Mucosa of stomach (tissue), 1 donor: ENCODE results near the gene IKZF3.
A peak's percentile ranks its signal among the peaks of the same experiment; 100 is the strongest.
"Not testable (repeated sequence)": the region's sequence is repeated elsewhere in the genome, so short reads cannot be mapped to it uniquely, and the experiment has no call there.

ENCODE experiments used
- H3K27me3 ChIP-seq: one replicate; pipeline ENCODE4 v1.7.0; 2013; ENCODE audit warnings: mild to moderate bottlenecking, low read length; ENCODE audit not compliant: control insufficient read depth, insufficient read depth
- H3K36me3 ChIP-seq: one replicate; pipeline ENCODE4 v1.7.0; 2013; ENCODE audit warnings: low read length; ENCODE audit not compliant: control insufficient read depth, insufficient read depth
- H3K4me1 ChIP-seq: one replicate; pipeline ENCODE4 v1.7.0; 2013; ENCODE audit warnings: mild to moderate bottlenecking, low read length; ENCODE audit not compliant: control insufficient read depth, insufficient read depth
- H3K4me3 ChIP-seq: one replicate; pipeline ENCODE4 v1.7.0; 2013; ENCODE audit warnings: low read length
- H3K9ac ChIP-seq: one replicate; pipeline ENCODE4 v1.7.0; 2013; ENCODE audit warnings: mild to moderate bottlenecking, low read length, moderate library complexity
- H3K9me3 ChIP-seq: one replicate; pipeline ENCODE4 v1.7.0; 2013; ENCODE audit warnings: mild to moderate bottlenecking, low read length, moderate library complexity; ENCODE audit not compliant: control insufficient read depth
- donor health status: Pancreatic carcinoma.

The IKZF3 gene

GRCh38 chr17:39754958-39755553 is 109.1 kb downstream of the IKZF3 start:
- H3K4me1 ChIP-seq = peaks cover 23% of the 10 kb centered on the region
- H3K9ac ChIP-seq = peak overlapping the region; percentile 94

DNA sequence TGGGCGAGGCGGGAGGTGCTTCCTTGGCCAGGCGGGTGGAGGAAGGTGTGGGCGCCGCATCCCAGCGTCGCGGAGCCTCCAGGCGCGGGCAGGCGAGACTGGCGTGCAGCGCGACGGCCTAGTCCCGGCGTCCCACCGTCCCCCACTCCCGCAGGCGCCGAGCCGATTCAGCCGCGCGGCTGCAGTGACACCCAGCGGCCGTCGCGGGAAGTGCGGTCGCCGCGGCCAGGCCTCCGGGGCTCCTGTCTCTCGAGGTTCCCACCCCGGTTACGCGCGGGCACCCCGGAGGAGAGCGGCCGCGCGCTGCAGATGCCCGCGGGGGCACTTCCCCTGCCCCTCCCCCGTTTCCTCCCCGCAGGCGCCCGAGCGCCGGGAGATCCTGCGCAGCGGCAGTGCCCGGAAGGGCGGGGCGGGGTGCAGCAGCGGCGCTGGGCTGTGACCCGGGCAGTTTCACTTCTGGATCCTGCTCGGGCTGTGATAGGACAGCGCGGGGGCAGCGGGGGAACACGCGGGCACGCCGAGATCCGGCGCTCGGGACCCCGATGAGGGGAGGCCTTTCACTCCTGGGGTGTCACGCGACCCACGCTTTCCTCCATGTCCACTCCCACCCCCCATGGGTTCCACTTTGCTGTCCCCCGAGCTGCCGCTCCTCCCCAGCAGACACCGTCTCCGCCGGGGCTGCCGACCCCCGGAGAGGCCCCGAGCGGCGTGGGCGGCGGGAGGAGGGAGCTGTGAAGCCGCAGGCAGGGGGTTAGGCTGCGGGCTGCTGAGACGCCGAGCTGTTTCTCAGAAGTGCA is 109.8 kb downstream of the IKZF3 start:
- Histone ChIP-seq H3K4me3 (peak overlapping the region; percentile 32), H3K9ac (peak overlapping the region; percentile 94), H3K4me1 (peaks cover 29% of the 10 kb centered on the region), H3K27me3 (no peaks in the 10 kb centered on the region), H3K36me3 (no peaks in the 10 kb centered on the region), H3K9me3 (no peaks in the 10 kb centered on the region)

More at GRCh38 chr17:39754958-39755553, 109.1 kb downstream of the IKZF3 start:
- H3K36me3 ChIP-seq = no peaks in the 10 kb centered on the region
- H3K27me3 ChIP-seq = no peaks in the 10 kb centered on the region
- H3K9me3 ChIP-seq = no peaks in the 10 kb centered on the region
- peak overlapping the region; percentile 32 for H3K4me3 ChIP-seq

DNA sequence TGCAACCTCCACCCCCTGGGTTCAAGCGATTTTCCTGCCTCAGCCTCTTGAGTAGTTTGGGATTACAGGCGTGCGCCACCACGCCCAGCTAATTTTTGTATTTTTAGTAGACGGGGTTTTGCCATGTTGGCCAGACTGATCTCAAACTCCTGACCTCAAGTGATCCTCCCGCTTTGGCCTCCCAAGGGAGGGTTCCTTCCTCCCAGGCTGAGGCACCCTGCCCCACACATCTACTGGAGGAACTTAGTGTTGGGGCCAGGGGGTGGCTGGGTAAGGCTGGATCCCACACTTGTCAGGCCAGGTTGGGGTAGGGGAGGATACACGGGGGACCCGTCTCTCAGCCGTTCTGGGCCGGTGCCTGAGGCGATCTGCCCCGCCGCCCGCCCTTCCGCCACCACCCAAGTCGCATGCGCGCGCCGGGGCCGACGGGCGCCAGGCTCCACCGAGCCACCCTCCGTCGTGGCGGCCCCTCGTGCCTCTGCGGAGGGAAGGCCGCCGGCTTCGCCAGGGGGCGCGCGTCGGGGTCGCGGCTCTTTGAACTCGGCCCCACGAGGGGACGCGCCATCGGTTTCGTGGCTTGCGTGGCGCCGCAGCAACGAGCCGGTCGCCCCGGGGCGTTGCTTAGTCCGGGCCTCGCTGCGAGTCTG is 110.5 kb downstream of the IKZF3 start:
- Histone ChIP-seq H3K4me1 (peaks cover 29% of the 10 kb centered on the region), H3K9ac (peak overlapping the region; percentile 94), H3K27me3 (no peaks in the 10 kb centered on the region), H3K9me3 (no peaks in the 10 kb centered on the region), H3K36me3 (no peaks in the 10 kb centered on the region), H3K4me3 (peak overlapping the region; percentile 22)

DNA sequence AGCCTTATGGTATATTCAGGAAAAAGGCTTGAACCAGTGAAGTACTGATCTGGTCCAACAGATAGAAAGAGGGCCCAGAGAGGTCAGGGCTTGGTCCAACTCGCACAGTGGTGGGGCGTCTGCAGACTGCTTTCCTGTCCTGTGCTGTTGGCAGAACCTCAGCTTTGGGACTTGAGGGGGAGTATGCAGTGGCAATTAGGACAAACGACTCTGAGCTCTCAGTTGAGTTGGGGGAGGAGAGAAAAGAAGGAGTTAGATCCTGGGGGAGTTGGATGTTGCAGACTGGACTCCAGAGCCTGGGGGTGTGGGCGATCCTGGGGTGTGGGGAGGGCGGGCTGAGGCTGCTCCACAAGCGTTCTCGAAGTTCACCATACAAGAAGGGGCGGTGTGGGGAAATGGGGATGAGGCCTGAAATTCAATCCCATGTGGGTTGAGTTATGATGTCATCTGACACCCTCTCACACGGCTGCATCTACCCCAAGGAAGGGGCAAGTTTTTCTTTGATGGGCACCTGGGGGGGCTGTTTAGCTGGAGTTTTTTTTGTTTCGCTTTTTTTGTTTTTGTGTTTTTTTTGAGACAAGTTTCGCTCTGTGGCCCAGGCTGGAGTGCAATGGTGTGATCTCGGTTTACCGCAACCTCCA is 111.8 kb downstream of the IKZF3 start:
- no peaks in the 10 kb centered on the region for H3K36me3 ChIP-seq
- no peaks in the 10 kb centered on the region for H3K27me3 ChIP-seq
- H3K4me1 ChIP-seq = peaks cover 29% of the 10 kb centered on the region
- no peak overlapping the region for H3K4me3 ChIP-seq
- no peaks in the 10 kb centered on the region for H3K9me3 ChIP-seq
- no peak overlapping the region for H3K9ac ChIP-seq

DNA sequence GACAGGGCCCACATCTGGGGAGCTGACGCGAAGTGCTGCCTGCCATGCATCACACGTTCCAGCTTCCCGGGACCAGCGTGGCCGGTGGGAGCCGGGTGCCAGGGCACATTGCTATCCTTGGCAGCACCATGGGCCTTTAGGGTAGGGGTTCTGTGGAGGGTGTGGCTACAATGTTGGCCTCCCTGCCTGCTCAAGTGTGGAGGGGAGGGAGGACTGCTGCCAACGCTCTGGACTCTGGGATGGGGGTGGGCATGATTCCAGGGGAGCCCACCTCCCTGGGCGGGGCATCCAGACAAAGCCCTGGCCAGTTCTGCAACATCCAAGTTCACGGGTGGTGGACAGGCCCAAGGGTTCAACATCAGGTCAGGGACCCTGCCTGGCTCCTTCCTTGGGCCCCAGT is 112.5 kb downstream of the IKZF3 start:
- Histone ChIP-seq H3K4me3 (no peak overlapping the region), H3K9ac (no peak overlapping the region), H3K4me1 (peaks cover 29% of the 10 kb centered on the region), H3K9me3 (no peaks in the 10 kb centered on the region), H3K27me3 (no peaks in the 10 kb centered on the region), H3K36me3 (no peaks in the 10 kb centered on the region)

DNA sequence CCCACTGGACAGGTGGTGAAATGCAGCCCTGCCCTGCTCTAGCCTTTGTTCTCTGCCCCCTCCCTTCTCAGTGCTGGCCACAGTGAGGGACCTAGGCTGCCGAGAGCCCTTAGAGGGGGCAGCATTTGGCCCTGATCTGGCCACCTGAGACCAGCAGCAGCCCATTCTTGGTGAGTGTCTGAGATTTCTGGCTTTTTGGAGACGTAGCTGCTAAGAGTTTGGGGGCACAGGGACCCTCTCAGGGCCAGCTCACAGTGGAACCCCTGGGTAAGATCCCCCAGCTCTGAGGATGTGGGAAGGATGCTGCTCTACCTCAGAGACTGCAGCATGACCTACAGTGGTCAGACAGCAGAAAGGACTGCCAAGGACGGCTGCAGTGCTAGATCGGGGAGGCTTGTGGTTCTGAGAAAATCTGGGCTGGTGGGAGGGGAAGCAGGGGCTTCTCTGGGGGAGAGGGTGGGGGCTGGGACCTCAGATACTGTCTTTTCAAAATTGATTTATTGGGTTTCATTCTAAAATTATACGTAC is 113.0 kb downstream of the IKZF3 start:
- Histone ChIP-seq H3K9ac (no peak overlapping the region), H3K36me3 (no peaks in the 10 kb centered on the region), H3K27me3 (no peaks in the 10 kb centered on the region), H3K9me3 (no peaks in the 10 kb centered on the region), H3K4me1 (peaks cover 29% of the 10 kb centered on the region), H3K4me3 (no peak overlapping the region)

DNA sequence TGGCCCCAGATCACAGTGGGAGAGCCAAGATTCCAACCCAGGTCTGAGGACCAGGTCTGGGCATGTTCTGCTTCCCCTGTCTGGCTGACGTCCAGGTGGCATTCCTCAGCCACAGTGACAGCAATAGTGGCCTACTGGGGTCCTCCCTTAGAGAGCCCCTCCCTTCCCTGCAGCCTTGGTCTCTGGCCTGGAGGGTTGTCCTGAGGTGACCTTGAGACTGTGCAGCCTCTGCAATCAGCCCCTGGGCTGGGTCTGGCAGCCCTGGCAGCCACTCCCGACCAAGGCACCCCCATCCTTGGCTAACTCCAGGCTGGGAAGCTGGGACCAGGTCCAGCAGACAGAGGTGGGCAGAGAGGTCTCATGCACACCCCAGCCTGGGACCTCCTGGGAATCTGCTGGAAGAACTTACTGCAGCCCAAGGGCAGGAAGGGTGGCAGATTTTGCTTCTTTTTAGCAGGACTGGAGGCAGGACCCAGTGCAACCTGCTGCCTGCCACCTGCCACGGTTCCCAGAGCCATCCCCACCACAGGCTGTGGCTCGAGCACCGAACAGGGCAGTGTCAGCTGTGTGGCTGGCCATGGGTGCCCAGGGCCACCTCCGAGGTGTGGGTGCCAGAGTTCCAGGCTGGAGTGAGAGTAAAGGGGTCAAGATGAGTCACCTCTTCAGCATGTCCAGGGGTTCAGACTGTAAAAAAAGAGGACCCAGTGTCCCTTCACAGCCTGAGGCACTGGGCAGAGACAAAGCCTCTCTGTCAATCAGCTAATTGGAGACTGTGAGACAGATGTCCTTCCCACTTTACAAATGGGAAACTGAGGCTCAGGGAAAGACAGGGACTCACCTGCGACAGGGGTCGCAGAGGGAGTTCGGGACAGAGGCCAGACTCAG is 113.7 kb downstream of the IKZF3 start:
- Histone ChIP-seq H3K9ac (no peak overlapping the region), H3K4me1 (peaks cover 27% of the 10 kb centered on the region), H3K36me3 (no peaks in the 10 kb centered on the region), H3K9me3 (no peaks in the 10 kb centered on the region), H3K27me3 (no peaks in the 10 kb centered on the region), H3K4me3 (no peak overlapping the region)

- not testable (repeated sequence) for H3K9me3 ChIP-seq, H3K27me3 ChIP-seq, H3K4me3 ChIP-seq, H3K36me3 ChIP-seq, H3K9ac ChIP-seq
- peaks cover 20% of the 10 kb centered on the region for H3K4me1 ChIP-seq
Measured at GRCh38 chr17:39748444-39749034, 115.6 kb downstream of the IKZF3 start.

- Histone ChIP-seq H3K36me3 (no peaks in the 10 kb centered on the region), H3K4me1 (peaks cover 16% of the 10 kb centered on the region), H3K9ac (no peak overlapping the region), H3K4me3 (no peak overlapping the region), H3K27me3 (no peaks in the 10 kb centered on the region), H3K9me3 (no peaks in the 10 kb centered on the region)
Measured at GRCh38 chr17:39747745-39748144, 116.4 kb downstream of the IKZF3 start.

- Histone ChIP-seq H3K4me1 (peaks cover 16% of the 10 kb centered on the region), H3K9ac (no peak overlapping the region), H3K27me3 (no peaks in the 10 kb centered on the region), H3K9me3 (no peaks in the 10 kb centered on the region), H3K36me3 (no peaks in the 10 kb centered on the region), H3K4me3 (no peak overlapping the region)
Measured at GRCh38 chr17:39746145-39746461, 118.0 kb downstream of the IKZF3 start.
